Measurements from ENCODE around the gene TTC19. TPM values are rescaled to one million over a fixed set of nuclear protein-coding genes. Genes with fewer than 3 reads are reported as not detected.
A peak's percentile ranks its signal among the peaks of the same experiment; 100 is the strongest.

Gene TTC19
- total and polyA plus RNA-seq, 8 donors, result 11.4 to 27.9 (median 19.3) TPM

- no peak for FAIRE-seq
- DNase-seq, result no peak
- ATAC-seq, result no peak
- no peaks in the 10 kb centered on the region for H3K27me3 ChIP-seq
- intact Hi-C loops (cut with DNase I), result no loop called here
- H3K27ac ChIP-seq, result no peak overlapping the region
- TF ChIP-seq CTCF (IDR thresholded peaks at IDR 0.05), result no peak
- H3K36me3 ChIP-seq, result peaks cover 0 to 63% (median 40%) of the 10 kb centered on the region in 3 donors
- peaks cover 0 to 7% (median 5%) of the 10 kb centered on the region in 3 donors for H3K4me1 ChIP-seq
- H3K9me3 ChIP-seq, result no peaks in the 10 kb centered on the region
- WGBS, 2 donors, result 89 to 94% methylated on average over 1 of the region's 1 CpG
- no peak overlapping the region for H3K4me3 ChIP-seq
These were observed 4.2 kb downstream of the TTC19 start for GRCh38 chr17:16003841-16004240.

DNA sequence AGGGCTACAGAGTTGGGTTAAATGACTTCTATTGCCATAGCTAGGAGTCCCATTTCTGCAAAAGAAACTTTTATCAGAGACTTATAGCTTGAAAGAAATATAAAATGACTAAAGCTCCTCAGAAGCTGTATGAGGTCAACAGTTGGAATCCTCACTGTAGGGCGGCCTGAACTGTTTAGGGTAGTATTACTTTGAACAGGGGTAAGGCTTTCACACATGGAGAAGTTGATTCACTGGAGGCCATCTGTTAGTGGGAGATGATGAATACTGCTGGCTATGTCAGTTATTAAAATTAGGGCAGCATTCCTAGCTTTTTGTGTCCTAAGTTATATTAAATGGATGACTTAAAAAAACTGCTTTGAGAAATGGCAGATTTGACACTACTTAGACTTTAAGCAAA, 6.0 kb downstream of the TTC19 start:
- intact Hi-C loops (cut with DNase I), result no loop called here
- whole genome bisulfite sequencing, 2 donors, result 99 to 100% methylated on average over 1 of the region's 1 CpG
- Histone ChIP-seq H3K9me3 (no peaks in the 10 kb centered on the region), H3K4me1 (peaks cover 0 to 7% (median 5%) of the 10 kb centered on the region in 3 donors), H3K27me3 (no peaks in the 10 kb centered on the region), H3K27ac (no peak overlapping the region), H3K36me3 (peaks cover 0 to 68% (median 40%) of the 10 kb centered on the region in 3 donors), H3K4me3 (no peak overlapping the region)
- no peak for FAIRE-seq
- no peak for ATAC-seq
- no peak for TF ChIP-seq CTCF (IDR thresholded peaks at IDR 0.05)
- DNase-seq, result no peak

GRCh38 chr17:16007439-16007838, 7.8 kb downstream of the TTC19 start:
- peaks cover 6 to 9% (median 6%) of the 10 kb centered on the region in 3 donors for H3K4me1 ChIP-seq
- TF ChIP-seq CTCF (IDR thresholded peaks at IDR 0.05), result no peak
- intact Hi-C loops (cut with DNase I), result no loop called here
- ATAC-seq, result no peak
- no peaks in the 10 kb centered on the region for H3K9me3 ChIP-seq
- no peak for FAIRE-seq
- DNase-seq, result no peak
- H3K36me3 ChIP-seq, result peaks cover 0 to 64% (median 35%) of the 10 kb centered on the region in 3 donors
- WGBS, 2 donors, result 85 to 90% methylated on average over 3 of the region's 3 CpGs
- no peak overlapping the region for H3K4me3 ChIP-seq
- no peak overlapping the region for H3K27ac ChIP-seq
- no peaks in the 10 kb centered on the region for H3K27me3 ChIP-seq

DNA sequence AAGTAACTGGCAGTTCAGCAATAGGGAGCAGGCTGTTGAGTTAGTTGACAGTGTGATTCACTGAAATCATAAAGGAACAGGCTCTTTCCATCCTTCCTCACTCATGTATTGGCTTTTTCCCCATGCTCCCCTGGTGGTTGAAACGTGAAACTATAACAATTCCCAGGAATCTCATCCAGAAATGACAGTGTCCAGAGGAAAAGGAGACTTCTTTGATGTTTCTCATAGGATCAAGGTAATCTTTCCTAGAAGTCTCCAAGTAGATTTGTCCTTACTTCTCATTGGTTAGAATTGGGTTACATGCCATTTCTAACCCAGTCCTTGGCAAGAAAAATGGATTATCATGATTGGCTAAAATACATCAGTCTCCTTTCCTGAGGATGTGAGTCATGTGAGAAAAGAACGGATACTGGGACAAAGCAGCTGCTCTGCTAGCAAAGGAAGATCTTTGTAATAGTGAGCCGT, 14.4 kb downstream of the TTC19 start:
- no peak for FAIRE-seq
- TF ChIP-seq CTCF (IDR thresholded peaks at IDR 0.05), result peak in 2 of 4 donors; percentile 11 to 33
- Histone ChIP-seq H3K27me3 (no peaks in the 10 kb centered on the region), H3K4me3 (no peak overlapping the region), H3K36me3 (peaks cover 0 to 24% (median 0%) of the 10 kb centered on the region in 3 donors), H3K4me1 (peaks cover 6 to 9% (median 9%) of the 10 kb centered on the region in 3 donors), H3K9me3 (no peaks in the 10 kb centered on the region), H3K27ac (peak overlapping the region in 1 of 4 donors; percentile 13)
- intact Hi-C loops (cut with DNase I), result no loop called here
- peak; percentile 36 to 60 (median 48) for ATAC-seq
- 41 to 45% methylated on average over 3 of the region's 3 CpGs for WGBS, 2 donors
- DNase-seq, result no peak

DNA sequence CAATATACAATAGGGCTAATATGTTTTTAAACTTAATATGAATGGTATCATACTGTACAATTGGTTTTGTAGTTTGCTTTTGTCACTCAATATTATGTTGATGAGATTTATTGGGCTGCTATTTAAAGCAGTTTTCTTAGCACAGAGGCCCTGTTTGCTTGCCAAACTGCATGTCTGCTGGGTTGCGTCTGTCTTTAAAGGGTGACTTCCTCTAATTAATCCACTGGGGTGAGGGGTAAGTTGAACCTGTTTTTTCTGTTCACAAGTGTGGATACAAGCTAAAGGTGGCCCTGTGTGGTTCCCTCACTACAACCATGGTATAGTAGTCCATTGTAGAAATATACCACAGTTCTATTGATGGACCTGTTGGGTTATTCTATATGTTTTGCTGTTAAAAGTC, 19.7 kb downstream of the TTC19 start:
- H3K36me3 ChIP-seq, result peaks cover 0 to 17% (median 0%) of the 10 kb centered on the region in 3 donors
- no peak for DNase-seq
- no peaks in the 10 kb centered on the region for H3K27me3 ChIP-seq
- H3K9me3 ChIP-seq, result no peaks in the 10 kb centered on the region
- H3K4me1 ChIP-seq, result peaks cover 0 to 3% (median 0%) of the 10 kb centered on the region in 3 donors
- ATAC-seq, result no peak
- H3K4me3 ChIP-seq, result no peak overlapping the region
- FAIRE-seq, result no peak
- no peak for TF ChIP-seq CTCF (IDR thresholded peaks at IDR 0.05)
- H3K27ac ChIP-seq, result no peak overlapping the region
- intact Hi-C loops (cut with DNase I), result no loop called here
- WGBS, 2 donors, result 87 to 89% methylated on average over 1 of the region's 1 CpG

Measured in pancreas (tissue), 10 donors.